ENCODE measurements around the gene FAM89A. TPM values are rescaled to one million over a fixed set of nuclear protein-coding genes. Genes with fewer than 3 reads are reported as not detected.

The FAM89A gene
- total and polyA plus RNA-seq, 9 of the 15 experiments (the other 6 are each of a cell fraction or from before 2014, with no cell fraction given): 8.7 to 66.2 (median 43.3) TPM

- TF ChIP-seq, protein P1, sequence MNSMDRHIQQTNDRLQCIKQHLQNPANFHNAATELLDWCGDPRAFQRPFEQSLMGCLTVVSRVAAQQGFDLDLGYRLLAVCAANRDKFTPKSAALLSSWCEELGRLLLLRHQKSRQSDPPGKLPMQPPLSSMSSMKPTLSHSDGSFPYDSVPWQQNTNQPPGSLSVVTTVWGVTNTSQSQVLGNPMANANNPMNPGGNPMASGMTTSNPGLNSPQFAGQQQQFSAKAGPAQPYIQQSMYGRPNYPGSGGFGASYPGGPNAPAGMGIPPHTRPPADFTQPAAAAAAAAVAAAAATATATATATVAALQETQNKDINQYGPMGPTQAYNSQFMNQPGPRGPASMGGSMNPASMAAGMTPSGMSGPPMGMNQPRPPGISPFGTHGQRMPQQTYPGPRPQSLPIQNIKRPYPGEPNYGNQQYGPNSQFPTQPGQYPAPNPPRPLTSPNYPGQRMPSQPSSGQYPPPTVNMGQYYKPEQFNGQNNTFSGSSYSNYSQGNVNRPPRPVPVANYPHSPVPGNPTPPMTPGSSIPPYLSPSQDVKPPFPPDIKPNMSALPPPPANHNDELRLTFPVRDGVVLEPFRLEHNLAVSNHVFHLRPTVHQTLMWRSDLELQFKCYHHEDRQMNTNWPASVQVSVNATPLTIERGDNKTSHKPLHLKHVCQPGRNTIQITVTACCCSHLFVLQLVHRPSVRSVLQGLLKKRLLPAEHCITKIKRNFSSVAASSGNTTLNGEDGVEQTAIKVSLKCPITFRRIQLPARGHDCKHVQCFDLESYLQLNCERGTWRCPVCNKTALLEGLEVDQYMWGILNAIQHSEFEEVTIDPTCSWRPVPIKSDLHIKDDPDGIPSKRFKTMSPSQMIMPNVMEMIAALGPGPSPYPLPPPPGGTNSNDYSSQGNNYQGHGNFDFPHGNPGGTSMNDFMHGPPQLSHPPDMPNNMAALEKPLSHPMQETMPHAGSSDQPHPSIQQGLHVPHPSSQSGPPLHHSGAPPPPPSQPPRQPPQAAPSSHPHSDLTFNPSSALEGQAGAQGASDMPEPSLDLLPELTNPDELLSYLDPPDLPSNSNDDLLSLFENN (IDR thresholded peaks at IDR 0.05; ENCODE audit: low read depth in 2 of 2, low read length in 2 of 2): no peak
- no peak for TF ChIP-seq POLR3G (IDR thresholded peaks at IDR 0.05; ENCODE audit: extremely low read depth, insufficient read length, insufficient replicate concordance)
- peak; percentile 76 for TF ChIP-seq CXXC5 (CRISPR knock-in tag; IDR thresholded peaks at IDR 0.05)
- TF ChIP-seq ZNF224 (CRISPR knock-in tag; IDR thresholded peaks at IDR 0.05): no peak
- TF ChIP-seq HMG20B (CRISPR knock-in tag; IDR thresholded peaks at IDR 0.05): no peak
- TF ChIP-seq ATF7 (IDR thresholded peaks at IDR 0.05): no peak
- TF ChIP-seq ZEB2 (IDR thresholded peaks at IDR 0.05): no peak
- TF ChIP-seq POLR2AphosphoS2 (IDR thresholded peaks at IDR 0.05; ENCODE audit: low read length): no peak
- no peak for TF ChIP-seq ELF1 (tag; IDR thresholded peaks at IDR 0.05)
- TF ChIP-seq FOXP1 (CRISPR knock-in tag; IDR thresholded peaks at IDR 0.05): no peak
- no peak for TF ChIP-seq RBM39 (optimal IDR thresholded peaks at IDR 0.05; ENCODE audit: low read depth, low read length)
- TF ChIP-seq POLR3A (IDR thresholded peaks at IDR 0.05; ENCODE audit: borderline replicate concordance, extremely low read depth, insufficient read depth, insufficient read length): no peak
- TF ChIP-seq THRAP3 (IDR thresholded peaks at IDR 0.05; ENCODE audit: borderline replicate concordance): no peak
- TF ChIP-seq ZNF324 (CRISPR knock-in tag; IDR thresholded peaks at IDR 0.05): no peak
- TF ChIP-seq NFYB (IDR thresholded peaks at IDR 0.05; ENCODE audit: extremely low read depth, insufficient read length): no peak
- no peak for TF ChIP-seq ZBTB17 (CRISPR knock-in tag; IDR thresholded peaks at IDR 0.05)
- TF ChIP-seq E2F6 (IDR thresholded peaks at IDR 0.05; ENCODE audit: borderline replicate concordance in 1 of 2, extremely low read depth in 1 of 2, insufficient read depth in 1 of 2, insufficient read length in 1 of 2, low read depth in 1 of 2, low read length in 1 of 2, poor library complexity in 1 of 2, severe bottlenecking in 1 of 2): peak; percentile 47 to 90
- TF ChIP-seq NR2C1 (IDR thresholded peaks at IDR 0.05): no peak
- TF ChIP-seq NR2C1 (tag; IDR thresholded peaks at IDR 0.05): no peak
- TF ChIP-seq ETS2 (tag; IDR thresholded peaks at IDR 0.05; ENCODE audit: borderline replicate concordance, poor library complexity, severe bottlenecking): no peak
- TF ChIP-seq NCOA1 (IDR thresholded peaks at IDR 0.05; ENCODE audit: low read depth): no peak
- TF ChIP-seq ZNF76 (CRISPR knock-in tag; IDR thresholded peaks at IDR 0.05; ENCODE audit: borderline replicate concordance): 0 out of 2 replicates have a peak, but pooled peaks have one; percentile 6
- no peak for TF ChIP-seq HNRNPK (IDR thresholded peaks at IDR 0.05; ENCODE audit: low read depth, low read length, poor library complexity, severe bottlenecking)
These were observed at the start of gene FAM89A (continued) for GRCh38 chr1:231040019-231040799.

Measured in K562 (cell line).